GM19238 (cell line): ENCODE measurements around the gene SNRNP200.
"Not testable (repeated sequence)": the region's sequence is repeated elsewhere in the genome, so short reads cannot be mapped to it uniquely, and the experiment has no call there.

Source experiments
- DNase-seq: peaks from one replicate; pipeline ENCODE4 v3.0.0; 2011; ENCODE audit warnings: low spot score; ENCODE audit not compliant: insufficient read length

SNRNP200 gene

GRCh38 chr2:96325041-96325883, 19.9 kb upstream of the SNRNP200 start, which contains the start of gene ITPRIPL1:
Gene ITPRIPL1, plus strand, starts transcription at chr2:96325317. Its CDS starts 523 bp downstream, at chr2:96325840.
- DNase-seq, result no peak

GRCh38 chr2:96324721-96325040, 19.3 kb upstream of the SNRNP200 start:
- no peak for DNase-seq

- DNase-seq, result no peak
These were observed 18.5 kb upstream of the SNRNP200 start for GRCh38 chr2:96323849-96324248.

GRCh38 chr2:96320728-96321622, 15.6 kb upstream of the SNRNP200 start:
- DNase-seq, result no peak

GRCh38 chr2:96320326-96320725, 15.0 kb upstream of the SNRNP200 start:
- no peak for DNase-seq

- DNase-seq, result no peak
These were observed 14.1 kb upstream of the SNRNP200 start for GRCh38 chr2:96319396-96319795.

- DNase-seq, result no peak
These were observed 13.4 kb upstream of the SNRNP200 start for GRCh38 chr2:96318723-96319122.

- DNase-seq, result no peak
These were observed 12.2 kb upstream of the SNRNP200 start for GRCh38 chr2:96317584-96317997.

GRCh38 chr2:96316999-96317398, 11.7 kb upstream of the SNRNP200 start:
- DNase-seq, result no peak

GRCh38 chr2:96315400-96316071, 10.2 kb upstream of the SNRNP200 start:
- no peak for DNase-seq

- DNase-seq, result no peak
These were observed 9.7 kb upstream of the SNRNP200 start for GRCh38 chr2:96315005-96315399.

- no peak for DNase-seq
These were observed 2.9 kb upstream of the SNRNP200 start for GRCh38 chr2:96308248-96308647.

- DNase-seq, result no peak
These were observed 1.0 kb upstream of the SNRNP200 start for GRCh38 chr2:96306370-96306769.

GRCh38 chr2:96305979-96306308, 598 bp upstream of the SNRNP200 start:
- DNase-seq, result no peak

GRCh38 chr2:96304606-96305005, 740 bp downstream of the SNRNP200 start:
- DNase-seq, result no peak

GRCh38 chr2:96301865-96302264, 3.5 kb downstream of the SNRNP200 start:
- DNase-seq, result no peak

- DNase-seq, result no peak
These were observed 8.4 kb downstream of the SNRNP200 start for GRCh38 chr2:96296925-96297324.

GRCh38 chr2:96294271-96294670, 11.1 kb downstream of the SNRNP200 start:
- not testable (repeated sequence) for DNase-seq

GRCh38 chr2:96291751-96292150, 13.6 kb downstream of the SNRNP200 start:
- no peak for DNase-seq

GRCh38 chr2:96287273-96287856, 18.0 kb downstream of the SNRNP200 start:
- no peak for DNase-seq

GRCh38 chr2:96276787-96277499, 28.4 kb downstream of the SNRNP200 start:
- no peak for DNase-seq
